ENCODE measurements around the gene AUH. TPM values are rescaled to one million over a fixed set of nuclear protein-coding genes. Genes with fewer than 3 reads are reported as not detected.

The AUH gene
- total RNA-seq, 1 donor from 2014 or later: 8.8 TPM

- Mint-ChIP-seq H3K27ac (ENCODE audit: unreplicated experiment) (no peak overlapping the region), H3K4me3 (ENCODE audit: unreplicated experiment) (no peak overlapping the region), H3K27me3 (ENCODE audit: low read depth) (no peaks in the 10 kb centered on the region), H3K36me3 (ENCODE audit: low read depth) (peaks cover 7% of the 10 kb centered on the region), H3K4me1 (ENCODE audit: low read depth) (peaks cover 9% of the 10 kb centered on the region), H3K9me3 (ENCODE audit: low read depth) (peaks cover 26% of the 10 kb centered on the region)
- no peak for DNase-seq (ENCODE audit: low spot score)
- no peak for TF ChIP-seq CTCF (IDR thresholded peaks at IDR 0.05)
Observed at GRCh38 chr9:91174772-91175171, 186.9 kb downstream of the AUH start.

- H3K27me3 Mint-ChIP-seq (ENCODE audit: low read depth): no peaks in the 10 kb centered on the region
- H3K27ac Mint-ChIP-seq (ENCODE audit: unreplicated experiment): no peak overlapping the region
- H3K36me3 Mint-ChIP-seq (ENCODE audit: low read depth): peaks cover 7% of the 10 kb centered on the region
- no peak for TF ChIP-seq CTCF (IDR thresholded peaks at IDR 0.05)
- DNase-seq (ENCODE audit: low spot score): no peak
- no peak overlapping the region for H3K4me3 Mint-ChIP-seq (ENCODE audit: unreplicated experiment)
- peaks cover 26% of the 10 kb centered on the region for H3K9me3 Mint-ChIP-seq (ENCODE audit: low read depth)
- H3K4me1 Mint-ChIP-seq (ENCODE audit: low read depth): peaks cover 1% of the 10 kb centered on the region
Observed at GRCh38 chr9:91172329-91172728, 189.4 kb downstream of the AUH start.

- H3K27ac Mint-ChIP-seq (ENCODE audit: unreplicated experiment): no peak overlapping the region
Observed at GRCh38 chr9:91170951-91171350, 190.8 kb downstream of the AUH start.

GRCh38 chr9:91166796-91167366 lies 194.8 kb downstream of the AUH start:
- H3K9me3 Mint-ChIP-seq (ENCODE audit: low read depth): peaks cover 16% of the 10 kb centered on the region
- no peak overlapping the region for H3K4me3 Mint-ChIP-seq (ENCODE audit: unreplicated experiment)
- TF ChIP-seq CTCF (IDR thresholded peaks at IDR 0.05): no peak
- H3K27me3 Mint-ChIP-seq (ENCODE audit: low read depth): no peaks in the 10 kb centered on the region
- peaks cover 50% of the 10 kb centered on the region for H3K4me1 Mint-ChIP-seq (ENCODE audit: low read depth)
- no peak for DNase-seq (ENCODE audit: low spot score)
- H3K36me3 Mint-ChIP-seq (ENCODE audit: low read depth): peaks cover 6% of the 10 kb centered on the region
- peak overlapping the region; percentile 5 for H3K27ac Mint-ChIP-seq (ENCODE audit: unreplicated experiment)

More at GRCh38 chr9:91170951-91171350, 190.8 kb downstream of the AUH start:
- H3K36me3 Mint-ChIP-seq (ENCODE audit: low read depth): peaks cover 7% of the 10 kb centered on the region
- no peaks in the 10 kb centered on the region for H3K27me3 Mint-ChIP-seq (ENCODE audit: low read depth)
- H3K9me3 Mint-ChIP-seq (ENCODE audit: low read depth): peaks cover 26% of the 10 kb centered on the region
- no peak overlapping the region for H3K4me3 Mint-ChIP-seq (ENCODE audit: unreplicated experiment)
- peaks cover 14% of the 10 kb centered on the region for H3K4me1 Mint-ChIP-seq (ENCODE audit: low read depth)
- DNase-seq (ENCODE audit: low spot score): no peak
- TF ChIP-seq CTCF (IDR thresholded peaks at IDR 0.05): no peak

- Mint-ChIP-seq H3K36me3 (ENCODE audit: low read depth) (no peaks in the 10 kb centered on the region), H3K27me3 (ENCODE audit: low read depth) (no peaks in the 10 kb centered on the region), H3K4me3 (ENCODE audit: unreplicated experiment) (no peak overlapping the region), H3K27ac (ENCODE audit: unreplicated experiment) (peak overlapping the region; percentile 85), H3K9me3 (ENCODE audit: low read depth) (no peaks in the 10 kb centered on the region), H3K4me1 (ENCODE audit: low read depth) (peaks cover 51% of the 10 kb centered on the region)
- TF ChIP-seq CTCF (IDR thresholded peaks at IDR 0.05): no peak
- no peak for DNase-seq (ENCODE audit: low spot score)
Observed at GRCh38 chr9:91164724-91165520, 196.8 kb downstream of the AUH start.

Other genes starting within 250 kb of the AUH start
- gene NFIL3, start 61.9 kb upstream of the AUH start, total RNA-seq: 22.5 to 43.3 TPM (median 43.2 TPM) in 3 replicates